ENCODE results near the gene PPM1H. TPM values are rescaled to one million over a fixed set of nuclear protein-coding genes. Genes with fewer than 3 reads are reported as not detected.

PPM1H gene
- total and polyA plus RNA-seq, 10 of the 15 experiments (the other 5 are each of a cell fraction or from before 2014, with no cell fraction given): 0.11 to 0.83 (median 0.49) TPM

DNA sequence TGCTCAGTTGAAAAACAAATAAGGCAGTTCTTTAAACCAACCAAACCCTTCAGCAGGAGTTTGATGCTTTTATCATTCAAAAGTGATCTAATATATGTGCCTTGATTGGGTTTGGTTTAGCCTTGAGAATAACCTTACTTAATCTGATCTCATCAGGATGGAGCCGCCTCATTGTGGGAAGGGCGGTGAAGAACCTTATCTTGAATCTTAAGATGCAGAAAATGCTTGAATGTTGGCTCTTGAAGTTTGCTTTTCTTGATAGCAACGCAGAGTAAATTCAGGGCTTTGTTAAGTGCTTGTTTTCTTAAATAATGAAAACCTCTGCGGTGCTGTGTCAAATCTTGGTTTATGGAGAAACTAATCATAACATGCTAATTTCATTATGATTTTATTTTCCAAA is 330.1 kb downstream of the PPM1H start:
- no peaks in the 10 kb centered on the region for H4K20me1 ChIP-seq (ENCODE audit: control insufficient read depth, insufficient read depth)
- TF ChIP-seq, protein P1, sequence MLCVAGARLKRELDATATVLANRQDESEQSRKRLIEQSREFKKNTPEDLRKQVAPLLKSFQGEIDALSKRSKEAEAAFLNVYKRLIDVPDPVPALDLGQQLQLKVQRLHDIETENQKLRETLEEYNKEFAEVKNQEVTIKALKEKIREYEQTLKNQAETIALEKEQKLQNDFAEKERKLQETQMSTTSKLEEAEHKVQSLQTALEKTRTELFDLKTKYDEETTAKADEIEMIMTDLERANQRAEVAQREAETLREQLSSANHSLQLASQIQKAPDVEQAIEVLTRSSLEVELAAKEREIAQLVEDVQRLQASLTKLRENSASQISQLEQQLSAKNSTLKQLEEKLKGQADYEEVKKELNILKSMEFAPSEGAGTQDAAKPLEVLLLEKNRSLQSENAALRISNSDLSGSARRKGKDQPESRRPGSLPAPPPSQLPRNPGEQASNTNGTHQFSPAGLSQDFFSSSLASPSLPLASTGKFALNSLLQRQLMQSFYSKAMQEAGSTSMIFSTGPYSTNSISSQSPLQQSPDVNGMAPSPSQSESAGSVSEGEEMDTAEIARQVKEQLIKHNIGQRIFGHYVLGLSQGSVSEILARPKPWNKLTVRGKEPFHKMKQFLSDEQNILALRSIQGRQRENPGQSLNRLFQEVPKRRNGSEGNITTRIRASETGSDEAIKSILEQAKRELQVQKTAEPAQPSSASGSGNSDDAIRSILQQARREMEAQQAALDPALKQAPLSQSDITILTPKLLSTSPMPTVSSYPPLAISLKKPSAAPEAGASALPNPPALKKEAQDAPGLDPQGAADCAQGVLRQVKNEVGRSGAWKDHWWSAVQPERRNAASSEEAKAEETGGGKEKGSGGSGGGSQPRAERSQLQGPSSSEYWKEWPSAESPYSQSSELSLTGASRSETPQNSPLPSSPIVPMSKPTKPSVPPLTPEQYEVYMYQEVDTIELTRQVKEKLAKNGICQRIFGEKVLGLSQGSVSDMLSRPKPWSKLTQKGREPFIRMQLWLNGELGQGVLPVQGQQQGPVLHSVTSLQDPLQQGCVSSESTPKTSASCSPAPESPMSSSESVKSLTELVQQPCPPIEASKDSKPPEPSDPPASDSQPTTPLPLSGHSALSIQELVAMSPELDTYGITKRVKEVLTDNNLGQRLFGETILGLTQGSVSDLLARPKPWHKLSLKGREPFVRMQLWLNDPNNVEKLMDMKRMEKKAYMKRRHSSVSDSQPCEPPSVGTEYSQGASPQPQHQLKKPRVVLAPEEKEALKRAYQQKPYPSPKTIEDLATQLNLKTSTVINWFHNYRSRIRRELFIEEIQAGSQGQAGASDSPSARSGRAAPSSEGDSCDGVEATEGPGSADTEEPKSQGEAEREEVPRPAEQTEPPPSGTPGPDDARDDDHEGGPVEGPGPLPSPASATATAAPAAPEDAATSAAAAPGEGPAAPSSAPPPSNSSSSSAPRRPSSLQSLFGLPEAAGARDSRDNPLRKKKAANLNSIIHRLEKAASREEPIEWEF (IDR thresholded peaks at IDR 0.05; ENCODE audit: insufficient replicate concordance, low read depth, low read length): no peak
- TF ChIP-seq BCL11A (IDR thresholded peaks at IDR 0.05; ENCODE audit: low read depth, low read length): no peak
- TF ChIP-seq ZSCAN29 (IDR thresholded peaks at IDR 0.05): no peak
- H3K79me2 ChIP-seq (ENCODE audit: control insufficient read depth, insufficient read depth, low read length): peaks cover 36% of the 10 kb centered on the region
- H3K27me3 ChIP-seq (replicated peaks in 1 of 2; ENCODE audit: control insufficient read depth in 2 of 2, insufficient read depth in 2 of 2, low read length in 1 of 2): no peaks in the 10 kb centered on the region
- peaks cover 17% of the 10 kb centered on the region; the same call in 1 of the 2 replicates for H3K4me1 ChIP-seq (ENCODE audit: control insufficient read depth, insufficient read depth, low read length)
- H2AFZ ChIP-seq (ENCODE audit: control insufficient read depth, low read depth, low read length): no peak overlapping the region
- no peaks in the 10 kb centered on the region for H3K9me3 ChIP-seq (replicated peaks; ENCODE audit: control insufficient read depth, insufficient read depth, low read length)
- H3K36me3 ChIP-seq (ENCODE audit: control insufficient read depth in 2 of 2, insufficient read depth in 2 of 2, low read length in 1 of 2): no peaks in the 10 kb centered on the region; a peak in 1 of 4 replicates
- DNase-seq (ENCODE audit: low read depth, low spot score) (no peak), FAIRE-seq (no peak), ATAC-seq (no peak)
- ChIA-PET RAD21 (ENCODE audit: unreplicated experiment) (interaction anchor here (0.9 to 2.3 kb wide), 10 partner anchors 11 to 194 kb away, joined by 3 to 17 read pairs (median 7); no protein-coding TSS in a partner anchor), POLR2A (no interaction called here), SMC1A (ENCODE audit: uncharacterized antibody, unreplicated experiment) (interaction anchor here (1.0 to 3.0 kb wide), 12 partner anchors 10 to 208 kb away, joined by 3 to 20 read pairs (median 6); no protein-coding TSS in a partner anchor), CTCF (interaction anchor here (0.9 to 6.0 kb wide), 6 partner anchors 11 to 192 kb away, joined by 3 to 72 read pairs (median 12); no protein-coding TSS in a partner anchor)
- H3K9ac ChIP-seq (ENCODE audit: control insufficient read depth, insufficient read depth, low read length): peak overlapping the region; percentile 99
- BruUV-seq (replicated peaks): no TSS peak
- in situ Hi-C loops (cut with MboI): no loop called here
- 44% methylated on average over 4 of the region's 4 CpGs for WGBS (ENCODE audit: insufficient coverage, insufficient replicate concordance, low lambda C conversion rate, missing lambda C conversion rate)
- peak overlapping the region; percentile 99 for H3K27ac ChIP-seq (ENCODE audit: control insufficient read depth, insufficient read depth)
- H3K4me2 ChIP-seq (ENCODE audit: control insufficient read depth, insufficient read depth): peak overlapping the region; percentile 83
- intact Hi-C loops (cut with micrococcal nuclease; ENCODE audit: unreplicated experiment): loop anchor here (5.0 to 10.0 kb wide), 2 partner anchors 127 to 700 kb away; no protein-coding TSS in a partner anchor
- peak overlapping the region; percentile 77 for H3K4me3 ChIP-seq

Data from GM12878 (cell line).